Stimulated activated CD4-positive, alpha-beta T cell treated with anti-CD3 and anti-CD28 coated beads, Interleukin-1b, Interleukin-23, amount 100 ng/mL, for 4 hours (primary cell): Measurements from ENCODE around the gene PLA2G4D.

ENCODE experiments used
- DNase-seq, 2 donors: peaks; one replicate each; pipeline ENCODE4 v3.0.0-alpha.2; 2020; ENCODE audit warnings: low read depth in 2 of 2

PLA2G4D gene

GRCh38 chr15:42050484-42051255 is 43.7 kb downstream of the PLA2G4D start:
- no peak for DNase-seq

- DNase-seq = no peak
Measured at GRCh38 chr15:42048821-42049200, 45.6 kb downstream of the PLA2G4D start.

- no peak for DNase-seq
Measured at GRCh38 chr15:42048080-42048820, 46.1 kb downstream of the PLA2G4D start.

- no peak for DNase-seq
Measured at GRCh38 chr15:42046597-42046996, 47.8 kb downstream of the PLA2G4D start.

GRCh38 chr15:42045211-42045615 is 49.1 kb downstream of the PLA2G4D start:
- DNase-seq = no peak

- DNase-seq = no peak
Measured at GRCh38 chr15:42042602-42043400, 51.6 kb downstream of the PLA2G4D start.

- DNase-seq = no peak
Measured at GRCh38 chr15:42038401-42038800, 56.0 kb downstream of the PLA2G4D start.

GRCh38 chr15:42037656-42038055 is 56.7 kb downstream of the PLA2G4D start:
- no peak for DNase-seq

- no peak for DNase-seq
Measured at GRCh38 chr15:42036966-42037365, 57.4 kb downstream of the PLA2G4D start.

GRCh38 chr15:42036112-42036905 is 58.1 kb downstream of the PLA2G4D start:
- no peak for DNase-seq

GRCh38 chr15:42035435-42035761 is 59.0 kb downstream of the PLA2G4D start:
- no peak for DNase-seq

- DNase-seq = no peak
Measured at GRCh38 chr15:42034628-42035434, 59.5 kb downstream of the PLA2G4D start.

- DNase-seq = no peak
Measured at GRCh38 chr15:42033214-42033873, 61.0 kb downstream of the PLA2G4D start.

- no peak for DNase-seq
Measured at GRCh38 chr15:42032376-42033213, 61.8 kb downstream of the PLA2G4D start.

GRCh38 chr15:42031198-42031915 is 63.0 kb downstream of the PLA2G4D start:
- no peak for DNase-seq

- no peak for DNase-seq
Measured at GRCh38 chr15:42027521-42027920, 66.8 kb downstream of the PLA2G4D start.

GRCh38 chr15:42024303-42024702 is 70.1 kb downstream of the PLA2G4D start:
- DNase-seq = no peak

GRCh38 chr15:42021593-42021992 is 72.8 kb downstream of the PLA2G4D start:
- no peak for DNase-seq
